ENCODE data around the gene KCNE3.
"Not testable (repeated sequence)": the region's sequence is repeated elsewhere in the genome, so short reads cannot be mapped to it uniquely, and the experiment has no call there.

The KCNE3 gene

GRCh38 chr11:74418509-74418895, 48.8 kb downstream of the KCNE3 start:
- no peaks in the 10 kb centered on the region for H3K36me3 ChIP-seq (ENCODE audit: low read length)
- H3K9me3 ChIP-seq (ENCODE audit: insufficient read depth, low read length): no peaks in the 10 kb centered on the region
- no peak overlapping the region for H3K4me3 ChIP-seq (ENCODE audit: insufficient read depth, low read length, poor library complexity, severe bottlenecking)
- H3K27me3 ChIP-seq (ENCODE audit: low read length): no peaks in the 10 kb centered on the region
- H3K27ac ChIP-seq (ENCODE audit: low read depth, low read length): no peak overlapping the region
- H3K4me2 ChIP-seq (ENCODE audit: low read depth, low read length, poor library complexity, severe bottlenecking): no peak overlapping the region
- H4K20me1 ChIP-seq (ENCODE audit: low read depth, low read length): no peaks in the 10 kb centered on the region
- no peak for TF ChIP-seq EZH2phosphoT487 (conservative IDR thresholded peaks at IDR 0.05; ENCODE audit: low read length)
- no peak for TF ChIP-seq CTCF (IDR thresholded peaks at IDR 0.05; ENCODE audit: insufficient read depth, low read length, poor library complexity, severe bottlenecking)
- no peak overlapping the region for H2AFZ ChIP-seq (ENCODE audit: low read depth, low read length, severe bottlenecking)
- no peaks in the 10 kb centered on the region for H3F3A ChIP-seq (ENCODE audit: insufficient read depth)
- no peaks in the 10 kb centered on the region for H3K79me2 ChIP-seq (ENCODE audit: insufficient read depth, low read length)
- no peaks in the 10 kb centered on the region for H3K9me2 ChIP-seq (replicated peaks; ENCODE audit: insufficient read depth, low read length)
- H3K9ac ChIP-seq (ENCODE audit: low read length): no peak overlapping the region

- TF ChIP-seq EZH2phosphoT487 (conservative IDR thresholded peaks at IDR 0.05; ENCODE audit: low read length) (no peak), CTCF (IDR thresholded peaks at IDR 0.05; ENCODE audit: insufficient read depth, low read length, poor library complexity, severe bottlenecking) (no peak)
- H3K27ac ChIP-seq (ENCODE audit: low read depth, low read length): no peak overlapping the region
- no peaks in the 10 kb centered on the region for H4K20me1 ChIP-seq (ENCODE audit: low read depth, low read length)
- H3K27me3 ChIP-seq (ENCODE audit: low read length): no peaks in the 10 kb centered on the region
- no peaks in the 10 kb centered on the region for H3K79me2 ChIP-seq (ENCODE audit: insufficient read depth, low read length)
- no peaks in the 10 kb centered on the region for H3K9me2 ChIP-seq (replicated peaks; ENCODE audit: insufficient read depth, low read length)
- H3K4me2 ChIP-seq (ENCODE audit: low read depth, low read length, poor library complexity, severe bottlenecking): no peak overlapping the region
- no peak overlapping the region for H3K4me3 ChIP-seq (ENCODE audit: insufficient read depth, low read length, poor library complexity, severe bottlenecking)
- H3F3A ChIP-seq (ENCODE audit: insufficient read depth): no peaks in the 10 kb centered on the region
- no peak overlapping the region for H3K9ac ChIP-seq (ENCODE audit: low read length)
- no peaks in the 10 kb centered on the region for H3K9me3 ChIP-seq (ENCODE audit: insufficient read depth, low read length)
- no peak overlapping the region for H2AFZ ChIP-seq (ENCODE audit: low read depth, low read length, severe bottlenecking)
- H3K36me3 ChIP-seq (ENCODE audit: low read length): no peaks in the 10 kb centered on the region
Observed at GRCh38 chr11:74417860-74418508, 49.4 kb downstream of the KCNE3 start.

GRCh38 chr11:74417379-74417804, 50.0 kb downstream of the KCNE3 start:
- H3K4me2 ChIP-seq (ENCODE audit: low read depth, low read length, poor library complexity, severe bottlenecking): no peak overlapping the region

GRCh38 chr11:74416974-74417373, 50.4 kb downstream of the KCNE3 start:
- not testable (repeated sequence) for H3K27me3 ChIP-seq (ENCODE audit: low read length); H3F3A ChIP-seq (ENCODE audit: insufficient read depth); H3K4me2 ChIP-seq (ENCODE audit: low read depth, low read length, poor library complexity, severe bottlenecking); H3K79me2 ChIP-seq (ENCODE audit: insufficient read depth, low read length); H2AFZ ChIP-seq (ENCODE audit: low read depth, low read length, severe bottlenecking); H3K36me3 ChIP-seq (ENCODE audit: low read length); H3K4me3 ChIP-seq (ENCODE audit: insufficient read depth, low read length, poor library complexity, severe bottlenecking); H3K27ac ChIP-seq (ENCODE audit: low read depth, low read length); H3K9me2 ChIP-seq (replicated peaks; ENCODE audit: insufficient read depth, low read length); H3K9ac ChIP-seq (ENCODE audit: low read length); H3K9me3 ChIP-seq (ENCODE audit: insufficient read depth, low read length); H4K20me1 ChIP-seq (ENCODE audit: low read depth, low read length)

More at GRCh38 chr11:74417379-74417804, 50.0 kb downstream of the KCNE3 start:
- H3F3A ChIP-seq (ENCODE audit: insufficient read depth): no peaks in the 10 kb centered on the region
- no peak for TF ChIP-seq CTCF (IDR thresholded peaks at IDR 0.05; ENCODE audit: insufficient read depth, low read length, poor library complexity, severe bottlenecking)
- no peak overlapping the region for H3K27ac ChIP-seq (ENCODE audit: low read depth, low read length)
- H3K36me3 ChIP-seq (ENCODE audit: low read length): no peaks in the 10 kb centered on the region
- H4K20me1 ChIP-seq (ENCODE audit: low read depth, low read length): no peaks in the 10 kb centered on the region
- no peaks in the 10 kb centered on the region for H3K27me3 ChIP-seq (ENCODE audit: low read length)
- H2AFZ ChIP-seq (ENCODE audit: low read depth, low read length, severe bottlenecking): no peak overlapping the region
- no peaks in the 10 kb centered on the region for H3K9me3 ChIP-seq (ENCODE audit: insufficient read depth, low read length)
- no peak overlapping the region for H3K9ac ChIP-seq (ENCODE audit: low read length)
- H3K79me2 ChIP-seq (ENCODE audit: insufficient read depth, low read length): no peaks in the 10 kb centered on the region
- no peak overlapping the region for H3K4me3 ChIP-seq (ENCODE audit: insufficient read depth, low read length, poor library complexity, severe bottlenecking)
- no peaks in the 10 kb centered on the region for H3K9me2 ChIP-seq (replicated peaks; ENCODE audit: insufficient read depth, low read length)
